IMR-90 (cell line): ENCODE data around the gene MLH3. TPM values are rescaled to one million over a fixed set of nuclear protein-coding genes. Genes with fewer than 3 reads are reported as not detected.

Experiments used
- ATAC-seq: fragments of 200-7000 bp; cut with Tn5 transposase; 2 replicates; pipeline ENCODE4 v1.9.1; 2020; ENCODE audit warnings: low read depth, mild to moderate bottlenecking, moderate library complexity
- BruUV-seq: library from RNA; stranded (reverse); fragments of 400-500 nt; replicated peaks from 2 replicates; lab custom pipeline; 2021; lab: Mats Ljungman, UMichigan
- CTCF ChIA-PET: fragments of 300-600 bp; formaldehyde crosslinking; extraction: SDS; loops from one replicate; lab custom pipeline; 2021; ENCODE audit warnings: antibody characterized with exemption; lab: Yijun Ruan, JAX
- POLR2A ChIA-PET: fragments of 300-600 bp; sonication (Branson Sonifier 250); formaldehyde crosslinking; loops from one replicate; lab custom pipeline; 2022; ENCODE audit warnings: antibody characterized with exemption; ENCODE audit not compliant: unreplicated experiment; lab: Charles Lee
- DNase-seq: peaks from one replicate; pipeline ENCODE4 v3.0.0; 2013
- H2AFZ ChIP-seq: replicated peaks from 2 replicates; pipeline ENCODE3; 2013; ENCODE audit warnings: low read length, mild to moderate bottlenecking; ENCODE audit not compliant: poor library complexity
- H2AK5ac ChIP-seq: 2 replicates; pipeline ENCODE4 v1.6.1; 2013; ENCODE audit warnings: low read depth, low read length, inconsistent platforms
- H2AK9ac ChIP-seq: replicated peaks from 2 replicates; pipeline ENCODE3; 2013; ENCODE audit warnings: mild to moderate bottlenecking, low read depth, low read length, moderate library complexity; ENCODE audit not compliant: poor library complexity
- H2BK120ac ChIP-seq: 2 replicates; pipeline ENCODE4 v1.6.1; 2013; ENCODE audit warnings: low read depth, low read length, inconsistent platforms
- H2BK15ac ChIP-seq: 3 replicates; pipeline ENCODE4 v1.6.1; 2013; ENCODE audit warnings: low read depth, low read length, inconsistent platforms
- H2BK20ac ChIP-seq: 2 replicates; pipeline ENCODE4 v1.6.1; 2013; ENCODE audit warnings: low read depth, mild to moderate bottlenecking, inconsistent platforms, low read length, moderate library complexity
- H2BK5ac ChIP-seq: 2 replicates; pipeline ENCODE4 v1.6.1; 2013; ENCODE audit warnings: mild to moderate bottlenecking, low read depth, low read length, inconsistent platforms; ENCODE audit not compliant: poor library complexity, severe bottlenecking
- H3K14ac ChIP-seq: replicated peaks from 2 replicates; pipeline ENCODE4 v1.6.1; 2013; ENCODE audit warnings: low read depth, low read length, inconsistent platforms
- H3K18ac ChIP-seq: 2 replicates; pipeline ENCODE4 v1.6.1; 2013; ENCODE audit warnings: low read depth, low read length, control low read depth
- H3K23ac ChIP-seq: 2 replicates; pipeline ENCODE4 v1.6.1; 2013; ENCODE audit warnings: low read depth, low read length, inconsistent platforms
- H3K27ac ChIP-seq: 2 replicates; pipeline ENCODE4 v1.5.1; 2013; ENCODE audit warnings: mild to moderate bottlenecking, control low read depth, low read length; ENCODE audit not compliant: insufficient read depth
- H3K27me3 ChIP-seq: 2 replicates; pipeline ENCODE4 v1.6.1; 2013; ENCODE audit warnings: low read length; ENCODE audit not compliant: control insufficient read depth, insufficient read depth
- H3K36me3 ChIP-seq: 2 replicates; pipeline ENCODE4 v1.6.1; 2013; ENCODE audit warnings: low read length, mixed read lengths; ENCODE audit not compliant: control insufficient read depth, insufficient read depth
- H3K4ac ChIP-seq: 2 replicates; pipeline ENCODE4 v1.6.1; 2013; ENCODE audit warnings: low read depth, low read length, inconsistent platforms
- H3K4me1 ChIP-seq: 2 replicates; pipeline ENCODE4 v1.6.1; 2013; ENCODE audit warnings: low read length, mixed read lengths; ENCODE audit not compliant: control insufficient read depth, insufficient read depth
- H3K4me2 ChIP-seq: 2 replicates; pipeline ENCODE4 v1.6.1; 2013; ENCODE audit warnings: low read depth, mild to moderate bottlenecking, control low read depth, low read length, moderate library complexity
- H3K4me3 ChIP-seq: 2 replicates; pipeline ENCODE4 v1.5.1; 2013; ENCODE audit warnings: low read depth, mild to moderate bottlenecking, control low read depth, low read length, moderate library complexity; ENCODE audit not compliant: insufficient read depth
- H3K56ac ChIP-seq: 2 replicates; pipeline ENCODE4 v1.6.1; 2013; ENCODE audit warnings: low read length, inconsistent platforms; ENCODE audit not compliant: insufficient read depth; ENCODE audit errors: extremely low read depth
- H3K79me1 ChIP-seq, 2 experiments: 2 replicates each; pipeline ENCODE4 v1.6.1; 2013; ENCODE audit warnings: low read length in 2 of 2, inconsistent platforms in 1 of 2, low read depth in 1 of 2
- H3K9ac ChIP-seq: 2 replicates; pipeline ENCODE4 v1.6.1; 2013; ENCODE audit warnings: low read depth, low read length, control low read depth
- H3K9me1 ChIP-seq: 2 replicates; pipeline ENCODE4 v1.6.1; 2013; ENCODE audit warnings: low read length, inconsistent platforms; ENCODE audit not compliant: insufficient read depth
- H3K9me3 ChIP-seq: 2 replicates; pipeline ENCODE4 v1.6.1; 2013; ENCODE audit warnings: low read length; ENCODE audit not compliant: control insufficient read depth, insufficient read depth
- H4K20me1 ChIP-seq: 2 replicates; pipeline ENCODE4 v1.6.1; 2013; ENCODE audit warnings: low read length, inconsistent platforms; ENCODE audit not compliant: insufficient read depth
- H4K5ac ChIP-seq: 2 replicates; pipeline ENCODE4 v1.6.1; 2013; ENCODE audit warnings: mild to moderate bottlenecking, low read depth, low read length, control low read depth
- H4K8ac ChIP-seq, 2 experiments: 2 replicates each; pipeline ENCODE4 v1.6.1; 2013; ENCODE audit warnings: low read depth in 2 of 2, low read length in 2 of 2, control low read depth in 1 of 2, inconsistent platforms in 1 of 2
- H4K91ac ChIP-seq: 2 replicates; pipeline ENCODE4 v1.6.1; 2013; ENCODE audit warnings: low read depth, low read length, inconsistent platforms; ENCODE audit not compliant: insufficient read depth
- BHLHE40 ChIP-seq: fragments of 150-350 bp; IDR thresholded peaks from 2 replicates; pipeline ENCODE4 v1.6.1; 2016; ENCODE audit warnings: mild to moderate bottlenecking, low read depth, low read length
- CEBPB ChIP-seq: IDR thresholded peaks from 2 replicates; pipeline ENCODE4 v1.6.1; 2012; ENCODE audit warnings: low read depth, low read length, improper control_type of control experiment
- CHD1 ChIP-seq: IDR thresholded peaks from 2 replicates; pipeline ENCODE4 v1.6.1; 2012; ENCODE audit warnings: low read depth, low read length, improper control_type of control experiment
- CTCF ChIP-seq: conservative IDR thresholded peaks from 2 replicates; pipeline ENCODE4 v1.5.1; 2012; ENCODE audit warnings: mild to moderate bottlenecking, low read depth, low read length, improper control_type of control experiment
- ELK1 ChIP-seq: fragments of 150-350 bp; IDR thresholded peaks from 2 replicates; pipeline ENCODE4 v1.6.1; 2016; ENCODE audit warnings: low read depth, mild to moderate bottlenecking, low read length, moderate library complexity, borderline replicate concordance
- FOS ChIP-seq: fragments of 150-350 bp; IDR thresholded peaks from 2 replicates; pipeline ENCODE4 v1.6.1; 2016; ENCODE audit warnings: low read depth, low read length
- MAFK ChIP-seq: IDR thresholded peaks from 2 replicates; pipeline ENCODE4 v1.6.1; 2012; ENCODE audit warnings: low read depth, low read length, improper control_type of control experiment
- MAZ ChIP-seq: IDR thresholded peaks from 2 replicates; pipeline ENCODE4 v1.6.1; 2012; ENCODE audit warnings: low read depth, mild to moderate bottlenecking, low read length, improper control_type of control experiment, moderate library complexity, borderline replicate concordance
- MXI1 ChIP-seq: IDR thresholded peaks from 2 replicates; pipeline ENCODE4 v1.6.1; 2012; ENCODE audit warnings: low read depth, mild to moderate bottlenecking, low read length, moderate library complexity, borderline replicate concordance
- NFE2L2 ChIP-seq: fragments of 150-350 bp; IDR thresholded peaks from 2 replicates; pipeline ENCODE4 v1.6.1; 2016; ENCODE audit warnings: low read depth, mild to moderate bottlenecking, low read length
- POLR2A ChIP-seq: IDR thresholded peaks from 2 replicates; pipeline ENCODE4 v1.6.1; 2012; ENCODE audit warnings: mild to moderate bottlenecking, low read depth, low read length
- RAD21 ChIP-seq: IDR thresholded peaks from 2 replicates; pipeline ENCODE4 v1.6.1; 2012; ENCODE audit warnings: low read length, improper control_type of control experiment
- RCOR1 ChIP-seq: IDR thresholded peaks from 2 replicates; pipeline ENCODE4 v1.6.1; 2012; ENCODE audit warnings: mild to moderate bottlenecking, low read length, improper control_type of control experiment; ENCODE audit not compliant: insufficient replicate concordance
- RFX5 ChIP-seq: IDR thresholded peaks from 2 replicates; pipeline ENCODE4 v1.8.0; 2012; ENCODE audit warnings: low read depth, mild to moderate bottlenecking, low read length, moderate library complexity
- SMC3 ChIP-seq: fragments of 150-350 bp; IDR thresholded peaks from 2 replicates; pipeline ENCODE4 v1.6.1; 2016; ENCODE audit warnings: low read depth, mild to moderate bottlenecking, antibody characterized with exemption, low read length, moderate library complexity
- USF2 ChIP-seq: fragments of 150-350 bp; IDR thresholded peaks from 2 replicates; pipeline ENCODE4 v1.6.1; 2017; ENCODE audit warnings: mild to moderate bottlenecking, antibody characterized with exemption, low read length, low read depth
- WGBS, 2 experiments: methylation state at CpG; one replicate each; pipeline versions ENCODE4 v1.1.5 to v1.1.7; 2013; ENCODE audit warnings: missing lambda C conversion rate in 2 of 2; ENCODE audit not compliant: insufficient read length in 1 of 2; ENCODE audit errors: extremely low coverage in 2 of 2; 5-methylcytosine and 5-hydroxymethylcytosine counted together
- dilution Hi-C: fragments of 300-500 bp; cut with HindIII; formaldehyde crosslinking; loops from one replicate; pipeline ENCODE4 v1.14.3; 2018; ENCODE audit warnings: low sequenced_read_pairs; ENCODE audit not compliant: unreplicated experiment
- in situ Hi-C: fragments of 300-500 bp; cut with MboI; formaldehyde crosslinking; loops from 3 replicates; pipeline ENCODE4 v1.14.3; 2019; ENCODE audit warnings: low sequenced_read_pairs, inconsistent platforms, mixed read lengths
- intact Hi-C: fragments of 100-400 bp; cut with micrococcal nuclease; formaldehyde crosslinking; loops from 2 replicates; pipeline ENCODE4 v1.10.0; 2022
- polyA plus RNA-seq, 3 experiments: library from polyadenylated mRNA; depleted of rRNA; stranded (reverse); fragments of >200 nt; gene quantifications; 2 replicates each; pipeline ENCODE4 v1.2.3, GENCODE V29; 2012; ENCODE audit warnings: low replicate concordance in 1 of 3
- total RNA-seq: library from RNA; depleted of rRNA; stranded (reverse); fragments of >200 nt; gene quantifications from 2 replicates; pipeline ENCODE4 v1.2.3, GENCODE V29; 2012

The MLH3 gene
- total and polyA plus RNA-seq, 2 of the 4 experiments (the other 2 are of a cell fraction): 5.6 to 14.7 TPM

- peaks cover 12% of the 10 kb centered on the region for H3K4me1 ChIP-seq
- peak overlapping the region; percentile 45; the same call in 1 of the 2 replicates for H3K27ac ChIP-seq
- ChIA-PET POLR2A (no interaction called here), CTCF (no interaction called here)
- WGBS, 2 experiments: 100% methylated on average over 5 of the region's 5 CpGs; no CpG with 5 or more reads in 1 of the 2 experiments
- H2BK5ac ChIP-seq: no peak overlapping the region
- no peak overlapping the region for H2BK120ac ChIP-seq
- no peak for DNase-seq
- in situ Hi-C loops (no loop called here), intact Hi-C loops (no loop called here), dilution Hi-C loops (no loop called here)
- no peak overlapping the region for H4K8ac ChIP-seq
- H3K9ac ChIP-seq: no peak overlapping the region
- H3K36me3 ChIP-seq: no peaks in the 10 kb centered on the region
- H3K9me1 ChIP-seq: peaks cover 6% of the 10 kb centered on the region
- H3K56ac ChIP-seq: no peak overlapping the region
- no peaks in the 10 kb centered on the region for H3K9me3 ChIP-seq
- H3K18ac ChIP-seq: peak overlapping the region; percentile 79
- H3K14ac ChIP-seq: peak overlapping the region; percentile 29; the same call in 1 of the 2 replicates
- H4K5ac ChIP-seq: peak overlapping the region; percentile 71; the same call in 1 of the 2 replicates
- no peaks in the 10 kb centered on the region for H3K27me3 ChIP-seq
- peak overlapping the region; percentile 32; the same call in 1 of the 3 replicates for H2BK15ac ChIP-seq
- H4K20me1 ChIP-seq: no peaks in the 10 kb centered on the region
- H3K23ac ChIP-seq: no peak overlapping the region
- H3K4me2 ChIP-seq: no peak overlapping the region; the same call in 1 of the 2 replicates
- no peak overlapping the region for H2AFZ ChIP-seq
- TF ChIP-seq ELK1 (no peak), USF2 (no peak), CTCF (no peak), CEBPB (no peak), MXI1 (no peak), RCOR1 (no peak), FOS (no peak), SMC3 (no peak), BHLHE40 (no peak), RAD21 (no peak), MAZ (no peak), POLR2A (no peak), MAFK (no peak), NFE2L2 (no peak), CHD1 (no peak), RFX5 (no peak)
- H3K4me3 ChIP-seq: no peak overlapping the region
- H3K79me1 ChIP-seq: peaks cover 8 to 32% of the 10 kb centered on the region in 2 experiments; a peak in 3 of 4 replicates
- no peak overlapping the region for H4K91ac ChIP-seq
- no peak for ATAC-seq
- H3K4ac ChIP-seq: no peak overlapping the region
- no peak overlapping the region for H2AK5ac ChIP-seq
- no peak overlapping the region for H2BK20ac ChIP-seq
- no peak overlapping the region for H2AK9ac ChIP-seq
- BruUV-seq: no TSS peak
Measured at GRCh38 chr14:75049136-75049535, 2.1 kb downstream of the MLH3 start.
